ENCODE results near the gene KRTAP6-2. TPM values are rescaled to one million over a fixed set of nuclear protein-coding genes. Genes with fewer than 3 reads are reported as not detected.
A peak's percentile ranks its signal among the peaks of the same experiment; 100 is the strongest.

Gene KRTAP6-2
- polyA plus RNA-seq, 1 of the 3 experiments (the other 2 are of a cell fraction), result not detected

DNA sequence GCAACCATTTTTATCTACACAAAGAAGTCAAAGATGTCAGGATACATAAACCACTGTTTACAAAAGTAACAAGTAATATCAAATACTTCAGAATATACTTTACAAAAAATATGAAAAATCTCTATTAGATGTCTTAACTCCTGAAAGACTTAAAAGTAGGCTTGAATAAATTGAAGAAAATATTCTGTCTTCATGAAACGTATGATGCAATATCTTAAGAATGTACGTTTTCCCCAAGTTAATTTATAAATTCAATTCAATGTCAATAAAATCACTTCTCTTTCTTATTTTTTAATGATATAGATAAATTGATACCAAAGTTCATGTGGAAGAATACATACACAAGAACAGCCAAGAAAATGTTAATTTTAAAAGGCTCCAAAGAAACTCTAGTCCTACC is 43.6 kb downstream of the KRTAP6-2 start:
- Histone ChIP-seq H3K4me3 (ENCODE audit: low read depth in 2 of 2, low read length in 1 of 2) (no peak overlapping the region), H4K20me1 (ENCODE audit: insufficient read depth) (no peaks in the 10 kb centered on the region), H3K27ac (ENCODE audit: low read depth in 2 of 2, low read length in 1 of 2) (no peak overlapping the region), H3K36me3 (replicated peaks in 1 of 2; ENCODE audit: control insufficient read depth in 1 of 2, insufficient read depth in 2 of 2, low read length in 1 of 2) (no peaks in the 10 kb centered on the region), H3F3A (replicated peaks; ENCODE audit: insufficient read depth) (no peaks in the 10 kb centered on the region), H3K79me2 (ENCODE audit: insufficient read depth) (no peaks in the 10 kb centered on the region), H2AFZ (ENCODE audit: low read depth) (peak overlapping the region; percentile 5; the same call in 1 of the 2 replicates), H3K27me3 (ENCODE audit: insufficient read depth) (no peaks in the 10 kb centered on the region), H3K9ac (no peak overlapping the region), H3K4me1 (ENCODE audit: control insufficient read depth in 1 of 2, insufficient read depth in 2 of 2, low read depth in 1 of 2, low read length in 1 of 2) (no peaks in the 10 kb centered on the region), H3K4me2 (no peak overlapping the region), H3K9me2 (no peaks in the 10 kb centered on the region), H3K9me3 (no peaks in the 10 kb centered on the region)
- 2% methylated on average over 2 of the region's 2 CpGs for WGBS (ENCODE audit: low lambda C conversion rate)
- POLR2A ChIA-PET, result no interaction called here
- no peak for TF ChIP-seq RCOR1 (IDR thresholded peaks at IDR 0.05; ENCODE audit: low read length)
- TF ChIP-seq, protein P1, sequence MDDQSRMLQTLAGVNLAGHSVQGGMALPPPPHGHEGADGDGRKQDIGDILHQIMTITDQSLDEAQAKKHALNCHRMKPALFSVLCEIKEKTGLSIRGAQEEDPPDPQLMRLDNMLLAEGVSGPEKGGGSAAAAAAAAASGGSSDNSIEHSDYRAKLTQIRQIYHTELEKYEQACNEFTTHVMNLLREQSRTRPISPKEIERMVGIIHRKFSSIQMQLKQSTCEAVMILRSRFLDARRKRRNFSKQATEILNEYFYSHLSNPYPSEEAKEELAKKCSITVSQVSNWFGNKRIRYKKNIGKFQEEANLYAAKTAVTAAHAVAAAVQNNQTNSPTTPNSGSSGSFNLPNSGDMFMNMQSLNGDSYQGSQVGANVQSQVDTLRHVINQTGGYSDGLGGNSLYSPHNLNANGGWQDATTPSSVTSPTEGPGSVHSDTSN (IDR thresholded peaks at IDR 0.05), result no peak
- no peak for TF ChIP-seq GATA2 (CRISPR knock-in tag; IDR thresholded peaks at IDR 0.05)
- no peak for TF ChIP-seq NFIC (IDR thresholded peaks at IDR 0.05; ENCODE audit: borderline replicate concordance)
- no peak for TF ChIP-seq TAF1 (IDR thresholded peaks at IDR 0.05; ENCODE audit: borderline replicate concordance, low read depth, low read length)
- TF ChIP-seq, protein P2, sequence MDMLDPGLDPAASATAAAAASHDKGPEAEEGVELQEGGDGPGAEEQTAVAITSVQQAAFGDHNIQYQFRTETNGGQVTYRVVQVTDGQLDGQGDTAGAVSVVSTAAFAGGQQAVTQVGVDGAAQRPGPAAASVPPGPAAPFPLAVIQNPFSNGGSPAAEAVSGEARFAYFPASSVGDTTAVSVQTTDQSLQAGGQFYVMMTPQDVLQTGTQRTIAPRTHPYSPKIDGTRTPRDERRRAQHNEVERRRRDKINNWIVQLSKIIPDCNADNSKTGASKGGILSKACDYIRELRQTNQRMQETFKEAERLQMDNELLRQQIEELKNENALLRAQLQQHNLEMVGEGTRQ (IDR thresholded peaks at IDR 0.05; ENCODE audit: borderline replicate concordance, low read depth, low read length), result no peak
- CTCF ChIA-PET, result no interaction called here
- DNase-seq, result no peak

DNA sequence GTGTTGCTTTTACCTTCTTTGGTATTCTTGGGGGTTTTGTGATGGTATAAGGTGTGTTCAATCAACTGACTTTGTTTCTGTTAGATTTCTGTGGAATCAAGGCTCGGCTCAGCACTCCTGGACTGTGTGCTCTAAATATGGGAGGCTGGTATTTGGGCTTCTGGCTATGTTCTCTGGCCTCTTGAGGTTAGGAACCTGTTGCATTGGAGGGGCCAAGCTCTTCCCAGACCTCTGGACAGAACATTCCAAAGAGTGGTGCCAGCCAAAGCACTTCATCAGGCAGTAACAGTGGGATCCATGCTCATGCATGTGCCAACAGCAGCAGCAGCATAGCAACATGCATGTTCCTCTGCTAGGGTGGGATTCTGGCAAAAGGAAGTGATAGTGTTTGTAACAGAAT is 45.9 kb downstream of the KRTAP6-2 start:
- Histone ChIP-seq H3K27ac (ENCODE audit: low read depth in 2 of 2, low read length in 1 of 2) (no peak overlapping the region), H3K9me2 (no peaks in the 10 kb centered on the region), H3K9ac (no peak overlapping the region), H3K36me3 (replicated peaks in 1 of 2; ENCODE audit: control insufficient read depth in 1 of 2, insufficient read depth in 2 of 2, low read length in 1 of 2) (no peaks in the 10 kb centered on the region), H3K79me2 (ENCODE audit: insufficient read depth) (no peaks in the 10 kb centered on the region), H4K20me1 (ENCODE audit: insufficient read depth) (no peaks in the 10 kb centered on the region), H3K9me3 (no peaks in the 10 kb centered on the region), H3K4me3 (ENCODE audit: low read depth in 2 of 2, low read length in 1 of 2) (no peak overlapping the region), H3K4me1 (ENCODE audit: control insufficient read depth in 1 of 2, insufficient read depth in 2 of 2, low read depth in 1 of 2, low read length in 1 of 2) (no peaks in the 10 kb centered on the region), H3F3A (replicated peaks; ENCODE audit: insufficient read depth) (no peaks in the 10 kb centered on the region), H2AFZ (ENCODE audit: low read depth) (no peak overlapping the region), H3K27me3 (ENCODE audit: insufficient read depth) (no peaks in the 10 kb centered on the region), H3K4me2 (no peak overlapping the region)
- ChIA-PET CTCF (no interaction called here), POLR2A (no interaction called here)
- TF ChIP-seq FOSL2 (IDR thresholded peaks at IDR 0.05; ENCODE audit: borderline replicate concordance, low read depth), result no peak
- TF ChIP-seq, protein P3, sequence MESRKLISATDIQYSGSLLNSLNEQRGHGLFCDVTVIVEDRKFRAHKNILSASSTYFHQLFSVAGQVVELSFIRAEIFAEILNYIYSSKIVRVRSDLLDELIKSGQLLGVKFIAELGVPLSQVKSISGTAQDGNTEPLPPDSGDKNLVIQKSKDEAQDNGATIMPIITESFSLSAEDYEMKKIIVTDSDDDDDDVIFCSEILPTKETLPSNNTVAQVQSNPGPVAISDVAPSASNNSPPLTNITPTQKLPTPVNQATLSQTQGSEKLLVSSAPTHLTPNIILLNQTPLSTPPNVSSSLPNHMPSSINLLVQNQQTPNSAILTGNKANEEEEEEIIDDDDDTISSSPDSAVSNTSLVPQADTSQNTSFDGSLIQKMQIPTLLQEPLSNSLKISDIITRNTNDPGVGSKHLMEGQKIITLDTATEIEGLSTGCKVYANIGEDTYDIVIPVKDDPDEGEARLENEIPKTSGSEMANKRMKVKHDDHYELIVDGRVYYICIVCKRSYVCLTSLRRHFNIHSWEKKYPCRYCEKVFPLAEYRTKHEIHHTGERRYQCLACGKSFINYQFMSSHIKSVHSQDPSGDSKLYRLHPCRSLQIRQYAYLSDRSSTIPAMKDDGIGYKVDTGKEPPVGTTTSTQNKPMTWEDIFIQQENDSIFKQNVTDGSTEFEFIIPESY (IDR thresholded peaks at IDR 0.05; ENCODE audit: borderline replicate concordance, low read depth), result no peak
- no peak for TF ChIP-seq ELF1 (IDR thresholded peaks at IDR 0.05)
- TF ChIP-seq, protein P4, sequence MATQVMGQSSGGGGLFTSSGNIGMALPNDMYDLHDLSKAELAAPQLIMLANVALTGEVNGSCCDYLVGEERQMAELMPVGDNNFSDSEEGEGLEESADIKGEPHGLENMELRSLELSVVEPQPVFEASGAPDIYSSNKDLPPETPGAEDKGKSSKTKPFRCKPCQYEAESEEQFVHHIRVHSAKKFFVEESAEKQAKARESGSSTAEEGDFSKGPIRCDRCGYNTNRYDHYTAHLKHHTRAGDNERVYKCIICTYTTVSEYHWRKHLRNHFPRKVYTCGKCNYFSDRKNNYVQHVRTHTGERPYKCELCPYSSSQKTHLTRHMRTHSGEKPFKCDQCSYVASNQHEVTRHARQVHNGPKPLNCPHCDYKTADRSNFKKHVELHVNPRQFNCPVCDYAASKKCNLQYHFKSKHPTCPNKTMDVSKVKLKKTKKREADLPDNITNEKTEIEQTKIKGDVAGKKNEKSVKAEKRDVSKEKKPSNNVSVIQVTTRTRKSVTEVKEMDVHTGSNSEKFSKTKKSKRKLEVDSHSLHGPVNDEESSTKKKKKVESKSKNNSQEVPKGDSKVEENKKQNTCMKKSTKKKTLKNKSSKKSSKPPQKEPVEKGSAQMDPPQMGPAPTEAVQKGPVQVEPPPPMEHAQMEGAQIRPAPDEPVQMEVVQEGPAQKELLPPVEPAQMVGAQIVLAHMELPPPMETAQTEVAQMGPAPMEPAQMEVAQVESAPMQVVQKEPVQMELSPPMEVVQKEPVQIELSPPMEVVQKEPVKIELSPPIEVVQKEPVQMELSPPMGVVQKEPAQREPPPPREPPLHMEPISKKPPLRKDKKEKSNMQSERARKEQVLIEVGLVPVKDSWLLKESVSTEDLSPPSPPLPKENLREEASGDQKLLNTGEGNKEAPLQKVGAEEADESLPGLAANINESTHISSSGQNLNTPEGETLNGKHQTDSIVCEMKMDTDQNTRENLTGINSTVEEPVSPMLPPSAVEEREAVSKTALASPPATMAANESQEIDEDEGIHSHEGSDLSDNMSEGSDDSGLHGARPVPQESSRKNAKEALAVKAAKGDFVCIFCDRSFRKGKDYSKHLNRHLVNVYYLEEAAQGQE (IDR thresholded peaks at IDR 0.05; ENCODE audit: low read depth, low read length), result no peak
- no peak for TF ChIP-seq TAF1 (IDR thresholded peaks at IDR 0.05; ENCODE audit: borderline replicate concordance, low read depth, low read length)
- TF ChIP-seq RXRA (IDR thresholded peaks at IDR 0.05; ENCODE audit: borderline replicate concordance, low read depth), result no peak
- TF ChIP-seq, protein P1 (IDR thresholded peaks at IDR 0.05), result no peak
- no peak for TF ChIP-seq NRF1 (IDR thresholded peaks at IDR 0.05; ENCODE audit: low read depth, low read length)
- TF ChIP-seq POLR2AphosphoS5 (IDR thresholded peaks at IDR 0.05; ENCODE audit: low read depth, low read length), result no peak
- no peak for DNase-seq
- 0% methylated on average over 1 of the region's 1 CpG for WGBS (ENCODE audit: low lambda C conversion rate)
